ENCODE data around the gene LPAR1.

DNA sequence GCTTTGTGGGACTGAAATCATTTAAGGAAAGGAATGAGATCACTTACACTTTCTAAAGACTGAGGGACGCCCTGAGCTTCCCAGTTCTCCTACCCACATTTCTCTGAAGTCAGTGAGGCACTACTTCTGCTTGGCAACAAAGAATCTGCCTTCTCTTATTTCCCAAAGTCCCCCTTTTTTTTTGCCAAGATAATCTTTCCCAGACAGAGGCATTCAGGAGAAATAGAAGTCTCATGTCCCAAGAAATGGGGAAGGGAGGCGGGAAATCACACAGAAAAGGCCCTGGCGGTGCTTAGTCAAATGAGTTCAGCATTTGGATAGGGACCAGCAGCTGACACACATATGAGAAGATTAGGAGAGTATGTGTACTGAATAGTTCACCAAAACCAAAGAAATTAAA lies 210.0 kb downstream of the LPAR1 start:
- TF ChIP-seq, protein P1, sequence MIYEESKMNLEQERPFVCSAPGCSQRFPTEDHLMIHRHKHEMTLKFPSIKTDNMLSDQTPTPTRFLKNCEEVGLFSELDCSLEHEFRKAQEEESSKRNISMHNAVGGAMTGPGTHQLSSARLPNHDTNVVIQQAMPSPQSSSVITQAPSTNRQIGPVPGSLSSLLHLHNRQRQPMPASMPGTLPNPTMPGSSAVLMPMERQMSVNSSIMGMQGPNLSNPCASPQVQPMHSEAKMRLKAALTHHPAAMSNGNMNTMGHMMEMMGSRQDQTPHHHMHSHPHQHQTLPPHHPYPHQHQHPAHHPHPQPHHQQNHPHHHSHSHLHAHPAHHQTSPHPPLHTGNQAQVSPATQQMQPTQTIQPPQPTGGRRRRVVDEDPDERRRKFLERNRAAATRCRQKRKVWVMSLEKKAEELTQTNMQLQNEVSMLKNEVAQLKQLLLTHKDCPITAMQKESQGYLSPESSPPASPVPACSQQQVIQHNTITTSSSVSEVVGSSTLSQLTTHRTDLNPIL (CRISPR knock-in tag; IDR thresholded peaks at IDR 0.05; ENCODE audit: low read depth): no peak
- TF ChIP-seq, protein P2, sequence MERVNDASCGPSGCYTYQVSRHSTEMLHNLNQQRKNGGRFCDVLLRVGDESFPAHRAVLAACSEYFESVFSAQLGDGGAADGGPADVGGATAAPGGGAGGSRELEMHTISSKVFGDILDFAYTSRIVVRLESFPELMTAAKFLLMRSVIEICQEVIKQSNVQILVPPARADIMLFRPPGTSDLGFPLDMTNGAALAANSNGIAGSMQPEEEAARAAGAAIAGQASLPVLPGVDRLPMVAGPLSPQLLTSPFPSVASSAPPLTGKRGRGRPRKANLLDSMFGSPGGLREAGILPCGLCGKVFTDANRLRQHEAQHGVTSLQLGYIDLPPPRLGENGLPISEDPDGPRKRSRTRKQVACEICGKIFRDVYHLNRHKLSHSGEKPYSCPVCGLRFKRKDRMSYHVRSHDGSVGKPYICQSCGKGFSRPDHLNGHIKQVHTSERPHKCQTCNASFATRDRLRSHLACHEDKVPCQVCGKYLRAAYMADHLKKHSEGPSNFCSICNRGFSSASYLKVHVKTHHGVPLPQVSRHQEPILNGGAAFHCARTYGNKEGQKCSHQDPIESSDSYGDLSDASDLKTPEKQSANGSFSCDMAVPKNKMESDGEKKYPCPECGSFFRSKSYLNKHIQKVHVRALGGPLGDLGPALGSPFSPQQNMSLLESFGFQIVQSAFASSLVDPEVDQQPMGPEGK (CRISPR knock-in tag; IDR thresholded peaks at IDR 0.05; ENCODE audit: borderline replicate concordance): no peak
- TF ChIP-seq RARB (CRISPR knock-in tag; IDR thresholded peaks at IDR 0.05) (no peak), BACH2 (CRISPR knock-in tag; IDR thresholded peaks at IDR 0.05; ENCODE audit: borderline replicate concordance) (no peak), TOX (CRISPR knock-in tag; IDR thresholded peaks at IDR 0.05; ENCODE audit: borderline replicate concordance) (no peak)
